ENCODE measurements around the gene GALR3.

DNA sequence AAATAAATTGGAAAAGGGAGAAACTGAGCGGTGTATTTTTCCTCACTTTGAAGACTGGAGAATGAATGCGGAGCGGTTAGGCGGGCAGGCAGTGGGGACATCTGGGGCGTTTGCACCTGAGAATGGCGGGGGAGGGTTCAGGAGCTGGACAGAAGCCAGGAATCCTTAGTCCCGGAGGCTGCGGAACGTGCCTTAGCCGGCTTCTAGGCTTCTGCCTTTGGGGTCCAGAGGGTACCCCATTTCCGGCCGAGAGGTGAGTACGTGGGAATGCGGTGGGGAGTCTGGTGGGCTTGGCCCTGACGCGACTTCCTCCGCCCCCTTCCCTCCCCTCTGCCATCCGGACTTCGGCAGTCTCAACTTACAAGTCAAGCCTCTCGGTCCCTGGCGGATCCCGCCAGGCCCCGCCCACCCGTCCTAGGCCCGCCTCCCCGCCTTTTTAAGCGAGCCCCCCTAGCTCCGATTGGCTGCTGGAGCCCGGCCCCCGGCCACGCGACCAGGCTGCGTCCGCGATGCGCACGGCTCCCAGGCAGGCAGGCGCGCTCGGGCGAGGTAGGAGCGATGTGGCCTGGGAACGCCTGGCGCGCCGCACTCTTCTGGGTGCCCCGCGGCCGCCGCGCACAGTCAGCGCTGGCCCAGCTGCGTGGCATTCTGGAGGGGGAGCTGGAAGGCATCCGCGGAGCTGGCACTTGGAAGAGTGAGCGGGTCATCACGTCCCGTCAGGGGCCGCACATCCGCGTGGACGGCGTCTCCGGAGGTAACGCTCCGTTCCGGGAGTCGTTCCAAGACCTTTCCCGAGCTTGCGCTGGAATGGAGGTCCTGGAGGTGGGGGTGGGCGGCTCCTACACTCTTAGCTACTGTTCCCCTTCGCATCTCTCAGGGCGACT, 15.5 kb upstream of the GALR3 start, which contains the start of gene GCAT:
- TF ChIP-seq, protein P1, sequence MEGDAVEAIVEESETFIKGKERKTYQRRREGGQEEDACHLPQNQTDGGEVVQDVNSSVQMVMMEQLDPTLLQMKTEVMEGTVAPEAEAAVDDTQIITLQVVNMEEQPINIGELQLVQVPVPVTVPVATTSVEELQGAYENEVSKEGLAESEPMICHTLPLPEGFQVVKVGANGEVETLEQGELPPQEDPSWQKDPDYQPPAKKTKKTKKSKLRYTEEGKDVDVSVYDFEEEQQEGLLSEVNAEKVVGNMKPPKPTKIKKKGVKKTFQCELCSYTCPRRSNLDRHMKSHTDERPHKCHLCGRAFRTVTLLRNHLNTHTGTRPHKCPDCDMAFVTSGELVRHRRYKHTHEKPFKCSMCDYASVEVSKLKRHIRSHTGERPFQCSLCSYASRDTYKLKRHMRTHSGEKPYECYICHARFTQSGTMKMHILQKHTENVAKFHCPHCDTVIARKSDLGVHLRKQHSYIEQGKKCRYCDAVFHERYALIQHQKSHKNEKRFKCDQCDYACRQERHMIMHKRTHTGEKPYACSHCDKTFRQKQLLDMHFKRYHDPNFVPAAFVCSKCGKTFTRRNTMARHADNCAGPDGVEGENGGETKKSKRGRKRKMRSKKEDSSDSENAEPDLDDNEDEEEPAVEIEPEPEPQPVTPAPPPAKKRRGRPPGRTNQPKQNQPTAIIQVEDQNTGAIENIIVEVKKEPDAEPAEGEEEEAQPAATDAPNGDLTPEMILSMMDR (IDR thresholded peaks at IDR 0.05) = no peak
- TF ChIP-seq POLR2A (IDR thresholded peaks at IDR 0.05) = no peak
